ENCODE data around the gene ARHGAP9. TPM values are rescaled to one million over a fixed set of nuclear protein-coding genes. Genes with fewer than 3 reads are reported as not detected.
"Not testable (repeated sequence)": the region's sequence is repeated elsewhere in the genome, so short reads cannot be mapped to it uniquely, and the experiment has no call there.

The ARHGAP9 gene
- total RNA-seq, 1 donor from 2014 or later = 5.0 TPM

GRCh38 chr12:57434517-57435223 is 45.0 kb downstream of the ARHGAP9 start, which contains the start of gene INHBC:
Gene INHBC (plus strand): TSS chr12:57434784. CDS start chr12:57434887, 103 bp downstream.
- DNase-seq = no peak

- DNase-seq = no peak
These were observed 46.3 kb downstream of the ARHGAP9 start for GRCh38 chr12:57433370-57433769.

- DNase-seq = no peak
These were observed 47.9 kb downstream of the ARHGAP9 start for GRCh38 chr12:57431654-57432188.

- DNase-seq = peak; percentile 94
These were observed 48.6 kb downstream of the ARHGAP9 start, which contains the start of gene R3HDM2 for GRCh38 chr12:57430931-57431566. Gene R3HDM2 (minus strand): TSS chr12:57431043. CDS start chr12:57310428, 120,615 bp downstream.

- peak; percentile 61 for DNase-seq
These were observed 49.3 kb downstream of the ARHGAP9 start for GRCh38 chr12:57430112-57430930.

- peak; percentile 48 for DNase-seq
These were observed 50.1 kb downstream of the ARHGAP9 start for GRCh38 chr12:57429473-57430111.

- DNase-seq = no peak
These were observed 50.7 kb downstream of the ARHGAP9 start for GRCh38 chr12:57428965-57429364.

- not testable (repeated sequence) for DNase-seq
These were observed 52.7 kb downstream of the ARHGAP9 start for GRCh38 chr12:57426948-57427347.

Small RNA genes within 50 kb of the gene (small RNA-seq; reads per million reads assigned to genes)
- gene MIR616 (ENCODE audit: low replicate concordance) = not detected

Other genes with a start within 250 kb of the ARHGAP9 start
- 20.2 TPM for gene STAC3, start 228.7 kb downstream of the ARHGAP9 start, total RNA-seq
- 32.9 TPM for gene R3HDM2, start 48.8 kb downstream of the ARHGAP9 start, total RNA-seq
- gene INHBC, start 45.1 kb downstream of the ARHGAP9 start, total RNA-seq = not detected
- gene INHBE, start 24.6 kb downstream of the ARHGAP9 start, total RNA-seq = 0.10 TPM
- gene GLI1, start 20.1 kb downstream of the ARHGAP9 start, total RNA-seq = 7.2 TPM
- gene MARS1, start 8.2 kb upstream of the ARHGAP9 start, total RNA-seq = 51.8 TPM
- 38.4 TPM for gene DDIT3, start 40.6 kb upstream of the ARHGAP9 start, total RNA-seq
- 13.0 TPM for gene MBD6, start 43.0 kb upstream of the ARHGAP9 start, total RNA-seq
- gene DCTN2, start 67.3 kb upstream of the ARHGAP9 start, total RNA-seq = 62.0 TPM
- 0.39 TPM for gene KIF5A, start 70.2 kb upstream of the ARHGAP9 start, total RNA-seq
- 11.0 TPM for gene PIP4K2C, start 111.3 kb upstream of the ARHGAP9 start, total RNA-seq
- 16.6 TPM for gene DTX3, start 125.0 kb upstream of the ARHGAP9 start, total RNA-seq
- gene ARHGEF25, start 131.6 kb upstream of the ARHGAP9 start, total RNA-seq = 32.5 TPM
- 1.7 TPM for gene B4GALNT1, start 153.3 kb upstream of the ARHGAP9 start, total RNA-seq
- gene OS9, start 214.3 kb upstream of the ARHGAP9 start, total RNA-seq = 135 TPM